Keratinocyte (primary cell): ENCODE data around the gene LYVE1. TPM values are rescaled to one million over a fixed set of nuclear protein-coding genes. Genes with fewer than 3 reads are reported as not detected.

Experiments
- DNase-seq: peaks from one replicate; pipeline ENCODE4 v3.0.0-alpha.2; 2011; ENCODE audit warnings: low read depth, missing footprints, low spot score
- FAIRE-seq: peaks from 2 replicates; lab custom pipeline; 2011; peaks lifted over from hg19 to GRCh38; lab: Jason Lieb, UNC
- H2AFZ ChIP-seq: 2 replicates; pipeline ENCODE4 v1.6.0; 2012; ENCODE audit warnings: low read length, control low read depth, inconsistent platforms; ENCODE audit not compliant: control insufficient read depth
- H3K27ac ChIP-seq: 2 replicates; pipeline ENCODE4 v1.5.1; 2011; ENCODE audit warnings: low read length; ENCODE audit not compliant: control insufficient read depth, insufficient read depth
- H3K27me3 ChIP-seq: 3 replicates; pipeline ENCODE4 v1.6.0; 2011; ENCODE audit warnings: low read length; ENCODE audit not compliant: control insufficient read depth, insufficient read depth; ENCODE audit errors: extremely low read depth
- H3K36me3 ChIP-seq, 2 experiments: 2 replicates in 1 of 2; 3 replicates in 1 of 2; pipeline ENCODE4 v1.5.1; 2011; ENCODE audit warnings: low read length in 2 of 2, mild to moderate bottlenecking in 1 of 2; ENCODE audit not compliant: control insufficient read depth in 2 of 2, insufficient read depth in 2 of 2; ENCODE audit errors: extremely low read depth in 1 of 2
- H3K4me1 ChIP-seq: 3 replicates; pipeline ENCODE4 v1.5.1; 2011; ENCODE audit warnings: low read length; ENCODE audit not compliant: control insufficient read depth, insufficient read depth; ENCODE audit errors: extremely low read depth
- H3K4me2 ChIP-seq: 3 replicates; pipeline ENCODE4 v1.6.0; 2011; ENCODE audit warnings: low read depth, low read length; ENCODE audit not compliant: control insufficient read depth, insufficient read depth; ENCODE audit errors: extremely low read depth
- H3K4me3 ChIP-seq, 3 experiments: fragments of 200-600 bp in 1 of 3; sonication (generic) in 1 of 3; 2 replicates in 2 of 3; 3 replicates in 1 of 3; pipeline ENCODE4 v1.5.1; 2011 to 2016; ENCODE audit warnings: low read length in 3 of 3, mild to moderate bottlenecking in 3 of 3, control low read depth in 2 of 3, inconsistent platforms in 1 of 3, low read depth in 1 of 3, mixed read lengths in 1 of 3, mixed run types in 1 of 3, moderate library complexity in 1 of 3; ENCODE audit not compliant: control insufficient read depth in 2 of 3, insufficient read depth in 2 of 3; ENCODE audit errors: extremely low read depth in 1 of 3
- H3K79me2 ChIP-seq: 2 replicates; pipeline ENCODE4 v1.6.0; 2012; ENCODE audit warnings: low read length; ENCODE audit not compliant: control insufficient read depth, insufficient read depth
- H3K9ac ChIP-seq: 3 replicates; pipeline ENCODE4 v1.6.0; 2011; ENCODE audit warnings: low read length; ENCODE audit not compliant: control insufficient read depth, insufficient read depth; ENCODE audit errors: extremely low read depth
- H3K9me1 ChIP-seq: 3 replicates; pipeline ENCODE4 v1.6.0; 2011; ENCODE audit warnings: low read length; ENCODE audit not compliant: control insufficient read depth, insufficient read depth; ENCODE audit errors: extremely low read depth
- H3K9me3 ChIP-seq: 2 replicates; pipeline ENCODE4 v1.5.1; 2012; ENCODE audit warnings: low read depth, low read length; ENCODE audit not compliant: control insufficient read depth
- H4K20me1 ChIP-seq: 3 replicates; pipeline ENCODE4 v1.6.0; 2011; ENCODE audit warnings: low read length; ENCODE audit not compliant: control insufficient read depth, insufficient read depth; ENCODE audit errors: extremely low read depth
- CTCF ChIP-seq, 3 experiments: IDR thresholded peaks in 1 of 3; conservative IDR thresholded peaks in 1 of 3; optimal IDR thresholded peaks in 1 of 3; 2 replicates in 2 of 3; 3 replicates in 1 of 3; pipeline versions ENCODE3 to v1.5.1; 2011; ENCODE audit warnings: low read length in 3 of 3, mild to moderate bottlenecking in 3 of 3, moderate library complexity in 2 of 3, control low read depth in 1 of 3, inconsistent platforms in 1 of 3; ENCODE audit not compliant: insufficient read depth in 2 of 3; ENCODE audit errors: extremely low read depth in 1 of 3
- EZH2 ChIP-seq: IDR thresholded peaks from one replicate; pipeline ENCODE4 v1.6.1; 2012; ENCODE audit warnings: inconsistent platforms, mild to moderate bottlenecking, low read length, moderate library complexity
- dilution Hi-C: fragments of 300-500 bp; cut with MboI; formaldehyde crosslinking; loops from one replicate; pipeline ENCODE4 v1.7.0; 2020; ENCODE audit warnings: low sequenced_read_pairs; ENCODE audit not compliant: extremely low pct_ligation_motif_present
- polyA plus RNA-seq, 5 experiments: library from polyadenylated mRNA; depleted of rRNA in 3 of 5; stranded (reverse) in 3 of 5; stranded (forward) in 1 of 5; unstranded in 1 of 5; fragments of >200 nt; gene quantifications; 1 replicate in 1 of 5; 2 replicates in 3 of 5; 3 replicates in 1 of 5; pipeline versions ENCODE4 v1.2.1 to v1.2.3, GENCODE V29; 2011 to 2012; ENCODE audit warnings: missing spikeins in 2 of 5, low read depth in 1 of 5, low replicate concordance in 1 of 5

Gene LYVE1
- polyA plus RNA-seq, 1 donor (not counting 4 experiments of a cell fraction or from before 2014, with no cell fraction given), result not detected

GRCh38 chr11:10600570-10601248 lies 32.2 kb upstream of the LYVE1 start:
- H2AFZ ChIP-seq, result no peak overlapping the region
- no peak for TF ChIP-seq EZH2
- H3K27me3 ChIP-seq, result no peaks in the 10 kb centered on the region
- no peak overlapping the region for H3K27ac ChIP-seq
- no peak overlapping the region for H3K4me2 ChIP-seq
- DNase-seq, result no peak
- no peak overlapping the region for H3K9ac ChIP-seq
- peaks cover 18% of the 10 kb centered on the region for H3K4me1 ChIP-seq
- H4K20me1 ChIP-seq, result no peaks in the 10 kb centered on the region
- no peaks in the 10 kb centered on the region for H3K79me2 ChIP-seq
- peaks cover 1% of the 10 kb centered on the region for H3K9me3 ChIP-seq
- no peak overlapping the region for H3K4me3 ChIP-seq
- H3K36me3 ChIP-seq, result no peaks in the 10 kb centered on the region
- dilution Hi-C loops, result no loop called here
- no peak for FAIRE-seq
- H3K9me1 ChIP-seq, result no peaks in the 10 kb centered on the region

GRCh38 chr11:10599388-10600175 lies 31.1 kb upstream of the LYVE1 start:
- H3K4me1 ChIP-seq, result peaks cover 16% of the 10 kb centered on the region
- H3K4me2 ChIP-seq, result no peak overlapping the region
- no peaks in the 10 kb centered on the region for H3K79me2 ChIP-seq
- H3K9me3 ChIP-seq, result peaks cover 2% of the 10 kb centered on the region
- TF ChIP-seq CTCF (optimal IDR thresholded peaks at IDR 0.05 in 1 of 3, IDR thresholded peaks at IDR 0.05 in 1 of 3, conservative IDR thresholded peaks at IDR 0.05 in 1 of 3; ENCODE audit: extremely low read depth in 1 of 3, insufficient read depth in 2 of 3, low read length in 3 of 3) (no peak), EZH2 (no peak)
- no peaks in the 10 kb centered on the region for H3K36me3 ChIP-seq
- dilution Hi-C loops, result no loop called here
- no peak for FAIRE-seq
- H2AFZ ChIP-seq, result no peak overlapping the region
- no peak overlapping the region for H3K27ac ChIP-seq
- H4K20me1 ChIP-seq, result no peaks in the 10 kb centered on the region
- H3K27me3 ChIP-seq, result no peaks in the 10 kb centered on the region
- H3K9me1 ChIP-seq, result no peaks in the 10 kb centered on the region
- no peak overlapping the region for H3K9ac ChIP-seq
- H3K4me3 ChIP-seq, result no peak overlapping the region
- DNase-seq, result no peak
